Subcutaneous adipose tissue (tissue), 4 donors: ENCODE data around the gene DCBLD2. TPM values are rescaled to one million over a fixed set of nuclear protein-coding genes. Genes with fewer than 3 reads are reported as not detected.

Source experiments
- total RNA-seq, 4 donors: library from RNA; depleted of rRNA; stranded (reverse); fragments of >200 nt; gene quantifications; one replicate each; pipeline ENCODE4 v1.1.0, GENCODE V29; 2016
- TF ChIP-seq, protein P1 (sequence below): fragments of 450-650 bp; IDR thresholded peaks from one replicate; pipeline ENCODE4 v1.5.1; 2016; ENCODE audit warnings: low read depth, mild to moderate bottlenecking, control low read depth, antibody characterized with exemption, moderate library complexity

DCBLD2 gene
- total RNA-seq, 4 donors from 2014 or later = 29.2 to 48.4 (median 31.2) TPM

DNA sequence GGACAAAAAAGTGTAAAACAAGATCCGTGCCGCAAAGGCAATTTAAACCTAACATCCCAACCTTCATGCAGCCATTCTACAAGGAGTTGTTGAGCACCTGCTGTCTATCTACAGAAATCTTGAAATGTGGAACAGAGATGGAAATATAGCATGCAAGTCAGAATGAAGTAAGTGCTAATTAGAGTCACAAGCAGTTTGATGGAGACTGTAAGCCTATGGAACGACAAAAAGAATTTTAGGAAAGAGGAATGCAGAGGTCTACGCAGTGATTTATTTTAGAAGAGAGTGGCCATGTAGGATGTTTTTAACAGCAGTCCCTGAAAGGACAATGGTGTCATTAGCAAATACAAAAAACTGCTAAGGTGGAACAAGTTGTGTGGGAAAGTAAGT is 851 bp upstream of the DCBLD2 start:
- TF ChIP-seq, protein P1, sequence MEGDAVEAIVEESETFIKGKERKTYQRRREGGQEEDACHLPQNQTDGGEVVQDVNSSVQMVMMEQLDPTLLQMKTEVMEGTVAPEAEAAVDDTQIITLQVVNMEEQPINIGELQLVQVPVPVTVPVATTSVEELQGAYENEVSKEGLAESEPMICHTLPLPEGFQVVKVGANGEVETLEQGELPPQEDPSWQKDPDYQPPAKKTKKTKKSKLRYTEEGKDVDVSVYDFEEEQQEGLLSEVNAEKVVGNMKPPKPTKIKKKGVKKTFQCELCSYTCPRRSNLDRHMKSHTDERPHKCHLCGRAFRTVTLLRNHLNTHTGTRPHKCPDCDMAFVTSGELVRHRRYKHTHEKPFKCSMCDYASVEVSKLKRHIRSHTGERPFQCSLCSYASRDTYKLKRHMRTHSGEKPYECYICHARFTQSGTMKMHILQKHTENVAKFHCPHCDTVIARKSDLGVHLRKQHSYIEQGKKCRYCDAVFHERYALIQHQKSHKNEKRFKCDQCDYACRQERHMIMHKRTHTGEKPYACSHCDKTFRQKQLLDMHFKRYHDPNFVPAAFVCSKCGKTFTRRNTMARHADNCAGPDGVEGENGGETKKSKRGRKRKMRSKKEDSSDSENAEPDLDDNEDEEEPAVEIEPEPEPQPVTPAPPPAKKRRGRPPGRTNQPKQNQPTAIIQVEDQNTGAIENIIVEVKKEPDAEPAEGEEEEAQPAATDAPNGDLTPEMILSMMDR = no peak

DNA sequence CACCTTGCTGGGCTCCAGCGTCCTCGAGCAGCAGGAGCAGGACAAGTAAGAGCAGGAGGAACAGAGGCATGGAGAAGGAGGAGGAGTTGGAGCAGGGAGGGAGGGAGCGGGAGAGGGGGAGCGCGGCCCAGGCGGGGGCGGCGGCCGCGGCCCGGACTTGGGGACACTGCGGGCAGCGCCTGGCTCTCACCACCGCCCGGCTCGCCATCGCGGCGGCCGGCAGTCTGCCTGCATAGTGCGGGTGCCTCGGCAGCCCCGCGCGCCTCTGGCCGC is 440 bp downstream of the DCBLD2 start:
- TF ChIP-seq, protein P1 = no peak

DNA sequence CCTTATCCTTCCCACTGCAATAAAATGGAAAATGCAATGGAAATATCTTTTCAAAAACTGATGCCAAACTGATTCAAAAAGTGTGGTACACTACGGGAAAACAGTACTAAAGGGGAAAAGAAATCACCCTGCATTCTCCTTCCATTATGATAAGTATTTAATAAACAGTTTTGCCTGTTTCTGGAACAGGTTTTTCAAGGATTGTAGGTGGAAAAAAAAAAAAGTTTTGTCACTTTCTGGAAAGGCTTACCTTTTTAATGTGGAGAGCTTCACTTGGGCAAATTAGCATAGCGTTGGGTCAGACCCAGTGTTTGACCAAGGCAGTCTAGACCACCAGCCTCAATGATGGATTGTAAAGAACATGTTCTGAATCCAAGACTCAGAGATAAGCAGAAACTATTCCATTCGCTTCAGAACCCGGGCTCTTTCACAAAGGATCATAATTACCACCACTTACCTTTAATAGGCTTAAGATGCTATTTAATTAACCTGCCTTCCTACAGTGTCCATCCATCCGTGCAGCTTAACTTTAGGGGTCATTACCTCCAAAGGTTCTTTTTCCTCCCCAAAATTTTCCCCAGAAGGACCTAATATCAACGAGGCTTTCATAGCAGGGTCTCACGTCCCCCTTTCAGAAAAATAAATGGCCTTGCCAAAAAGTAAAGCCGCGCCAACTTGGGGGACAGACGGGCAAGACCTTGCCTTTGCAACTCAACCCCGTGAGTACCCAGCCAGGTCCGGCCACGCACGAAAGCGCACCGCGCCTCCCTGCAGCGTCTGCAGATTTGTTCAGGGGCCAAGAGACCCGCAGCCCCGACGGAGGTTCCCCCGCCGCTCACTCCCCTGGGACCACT is 1.0 kb downstream of the DCBLD2 start:
- TF ChIP-seq, protein P1 = no peak

DNA sequence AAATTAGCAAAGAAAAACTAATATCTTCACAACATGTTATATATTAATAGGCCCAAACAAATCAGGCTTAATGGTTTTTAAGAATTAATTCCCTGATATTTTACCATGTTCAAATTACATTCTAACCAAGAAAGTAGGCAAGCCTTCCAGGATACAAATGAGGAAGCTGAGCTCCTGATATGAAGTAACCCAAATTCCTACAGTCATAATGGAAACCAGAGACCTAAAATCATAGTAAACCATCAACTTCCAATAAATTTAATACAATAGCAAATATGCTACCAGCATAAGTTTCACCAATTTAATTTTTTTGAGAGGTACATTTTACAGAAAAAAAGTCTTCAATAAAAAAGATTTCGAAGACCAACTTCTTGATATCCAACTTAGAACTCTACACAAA is 3.8 kb downstream of the DCBLD2 start:
- TF ChIP-seq, protein P1 = no peak

DNA sequence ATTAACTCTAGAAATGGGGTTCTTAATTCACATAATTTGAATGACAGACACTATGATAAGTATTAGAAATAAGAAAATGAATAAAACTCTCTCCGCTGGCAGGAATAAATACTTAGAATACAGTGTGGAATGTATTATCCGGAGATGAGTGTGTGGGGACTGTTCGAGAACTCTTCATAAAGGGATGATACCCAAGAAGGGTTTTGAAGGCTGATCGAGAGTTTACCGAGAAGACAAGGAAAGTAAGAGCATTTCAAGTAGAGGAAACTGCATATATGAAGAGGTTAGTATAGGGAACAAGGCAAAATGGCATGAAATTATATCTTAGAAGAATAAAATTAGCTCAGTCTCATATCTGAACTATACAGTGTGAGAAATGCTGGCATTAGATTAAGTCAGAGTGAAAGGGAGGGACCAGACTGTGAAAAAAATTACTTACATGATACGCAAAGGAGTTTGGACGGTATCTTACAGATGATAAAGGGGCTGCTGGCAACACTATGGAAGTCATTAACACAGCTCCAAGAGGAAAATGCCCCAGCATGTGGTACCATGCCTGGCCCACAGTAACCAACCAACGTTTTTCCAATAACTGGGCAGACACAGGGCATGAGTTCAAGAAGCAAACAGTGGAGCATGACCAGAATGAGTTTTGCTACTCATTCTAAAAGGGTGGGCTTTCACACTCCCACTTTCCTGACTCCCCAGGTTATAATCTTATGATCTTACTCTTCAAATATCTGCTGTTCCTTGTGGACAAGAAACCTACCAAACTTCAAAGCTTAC is 6.5 kb downstream of the DCBLD2 start:
- TF ChIP-seq, protein P1 = no peak

DNA sequence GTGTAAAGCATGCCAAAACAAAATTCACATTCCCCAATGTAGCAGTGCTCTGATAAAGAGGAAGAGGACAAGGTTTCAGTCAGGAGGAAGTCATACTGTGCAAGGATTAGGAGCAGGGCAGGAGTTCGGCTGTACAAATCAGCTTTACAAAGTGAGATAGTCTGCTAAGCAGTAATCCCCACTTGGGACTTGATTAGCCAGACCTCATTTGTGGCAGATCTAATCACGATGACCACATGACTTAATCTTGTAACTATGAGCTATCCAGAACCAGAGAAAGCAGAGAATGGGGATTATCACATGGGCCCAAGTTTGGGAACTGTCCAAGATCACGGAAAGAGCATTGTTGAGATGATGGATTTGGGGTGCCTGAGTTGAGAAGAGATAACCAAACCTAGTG is 7.8 kb downstream of the DCBLD2 start:
- TF ChIP-seq, protein P1 = no peak

DNA sequence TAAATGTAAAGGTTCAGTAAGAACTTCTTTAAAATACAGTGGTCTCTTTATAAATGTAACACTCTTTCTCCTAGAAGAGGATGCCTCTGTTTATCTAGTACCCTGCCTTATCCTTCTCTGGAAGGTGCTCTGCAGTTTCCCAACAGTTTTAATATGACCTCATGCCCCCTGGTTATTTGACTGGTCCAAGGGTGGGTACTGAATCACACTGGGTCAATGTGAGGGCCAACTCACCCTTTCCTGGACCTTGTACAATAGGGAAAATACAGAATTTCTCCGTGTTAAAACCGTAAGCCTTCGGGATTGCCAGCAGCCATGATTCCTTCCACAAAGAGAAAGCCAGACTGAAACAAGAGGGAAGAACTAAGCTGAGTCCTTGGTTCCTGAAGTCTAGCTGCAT is 9.2 kb downstream of the DCBLD2 start:
- TF ChIP-seq, protein P1 = no peak
